ENCODE measurements around the gene DUSP16. TPM values are rescaled to one million over a fixed set of nuclear protein-coding genes. Genes with fewer than 3 reads are reported as not detected.
A peak's percentile ranks its signal among the peaks of the same experiment; 100 is the strongest.

The DUSP16 gene
- total RNA-seq, 1 donor, result 12.1 TPM

DNA sequence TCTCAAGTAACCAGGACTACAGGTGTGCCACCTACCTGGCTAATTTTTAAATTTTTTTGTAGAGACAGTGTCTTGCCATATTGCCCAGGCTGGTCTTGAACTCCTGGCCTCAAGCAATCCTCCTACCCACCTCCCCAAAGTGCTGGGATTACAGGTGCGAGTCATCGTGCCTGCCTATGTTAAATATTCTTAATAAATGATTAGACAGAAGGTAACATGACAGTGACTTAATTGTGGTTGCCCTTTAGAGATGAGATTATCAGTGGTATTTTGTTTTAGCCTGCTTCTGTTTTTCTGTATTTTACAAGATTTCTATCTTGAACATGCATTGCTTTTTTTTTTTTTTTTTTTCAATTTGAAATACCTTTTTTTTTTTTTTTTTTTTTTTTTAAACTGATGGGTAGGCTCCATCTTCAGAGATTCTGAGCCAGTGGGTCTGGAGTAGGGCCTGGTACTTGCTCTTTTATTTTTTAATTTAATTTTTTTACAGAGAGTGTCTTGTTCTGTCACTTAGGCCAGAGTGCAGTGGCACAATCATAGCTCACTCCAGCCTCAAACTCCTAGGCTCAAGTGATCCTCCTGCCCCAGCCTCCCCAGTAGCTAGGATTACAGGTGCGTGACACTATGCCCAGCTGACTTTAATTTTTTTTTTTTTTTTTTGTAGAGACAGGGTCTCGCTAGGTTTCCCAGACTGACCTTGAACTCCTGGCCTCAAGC lies 117.3 kb downstream of the DUSP16 start:
- TF ChIP-seq, protein P1, sequence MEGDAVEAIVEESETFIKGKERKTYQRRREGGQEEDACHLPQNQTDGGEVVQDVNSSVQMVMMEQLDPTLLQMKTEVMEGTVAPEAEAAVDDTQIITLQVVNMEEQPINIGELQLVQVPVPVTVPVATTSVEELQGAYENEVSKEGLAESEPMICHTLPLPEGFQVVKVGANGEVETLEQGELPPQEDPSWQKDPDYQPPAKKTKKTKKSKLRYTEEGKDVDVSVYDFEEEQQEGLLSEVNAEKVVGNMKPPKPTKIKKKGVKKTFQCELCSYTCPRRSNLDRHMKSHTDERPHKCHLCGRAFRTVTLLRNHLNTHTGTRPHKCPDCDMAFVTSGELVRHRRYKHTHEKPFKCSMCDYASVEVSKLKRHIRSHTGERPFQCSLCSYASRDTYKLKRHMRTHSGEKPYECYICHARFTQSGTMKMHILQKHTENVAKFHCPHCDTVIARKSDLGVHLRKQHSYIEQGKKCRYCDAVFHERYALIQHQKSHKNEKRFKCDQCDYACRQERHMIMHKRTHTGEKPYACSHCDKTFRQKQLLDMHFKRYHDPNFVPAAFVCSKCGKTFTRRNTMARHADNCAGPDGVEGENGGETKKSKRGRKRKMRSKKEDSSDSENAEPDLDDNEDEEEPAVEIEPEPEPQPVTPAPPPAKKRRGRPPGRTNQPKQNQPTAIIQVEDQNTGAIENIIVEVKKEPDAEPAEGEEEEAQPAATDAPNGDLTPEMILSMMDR (IDR thresholded peaks at IDR 0.05; ENCODE audit: insufficient read depth, low read depth, low read length), result no peak
- H3K4me3 ChIP-seq (ENCODE audit: low read depth, low read length), result no peak overlapping the region
- no peak for DNase-seq (ENCODE audit: low read depth)

DNA sequence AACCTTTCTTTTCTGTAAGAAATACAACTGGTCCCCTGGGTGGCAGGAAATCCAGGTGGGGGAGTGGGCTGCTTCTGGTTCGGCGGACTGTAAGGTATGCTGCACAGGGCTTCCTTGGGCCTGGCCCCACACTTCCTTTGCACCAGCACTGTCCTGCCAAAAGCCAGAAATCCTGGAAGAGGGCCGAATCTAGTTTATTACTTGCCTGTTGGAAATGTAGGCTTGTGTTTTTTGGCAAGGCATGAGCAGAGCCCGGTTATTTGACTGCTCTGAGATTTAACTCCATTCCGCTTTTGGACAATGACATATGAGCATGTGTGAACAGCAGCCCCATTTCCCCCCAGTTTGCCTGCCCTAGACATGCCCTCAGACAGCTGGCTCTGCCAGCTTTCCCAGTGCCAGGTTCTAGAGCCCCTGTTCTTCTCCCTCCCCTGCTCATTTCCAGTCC lies 119.2 kb downstream of the DUSP16 start:
- no peak for DNase-seq (ENCODE audit: low read depth)
- H3K4me3 ChIP-seq (ENCODE audit: low read depth, low read length), result no peak overlapping the region
- TF ChIP-seq, protein P1 (IDR thresholded peaks at IDR 0.05; ENCODE audit: insufficient read depth, low read depth, low read length), result no peak

DNA sequence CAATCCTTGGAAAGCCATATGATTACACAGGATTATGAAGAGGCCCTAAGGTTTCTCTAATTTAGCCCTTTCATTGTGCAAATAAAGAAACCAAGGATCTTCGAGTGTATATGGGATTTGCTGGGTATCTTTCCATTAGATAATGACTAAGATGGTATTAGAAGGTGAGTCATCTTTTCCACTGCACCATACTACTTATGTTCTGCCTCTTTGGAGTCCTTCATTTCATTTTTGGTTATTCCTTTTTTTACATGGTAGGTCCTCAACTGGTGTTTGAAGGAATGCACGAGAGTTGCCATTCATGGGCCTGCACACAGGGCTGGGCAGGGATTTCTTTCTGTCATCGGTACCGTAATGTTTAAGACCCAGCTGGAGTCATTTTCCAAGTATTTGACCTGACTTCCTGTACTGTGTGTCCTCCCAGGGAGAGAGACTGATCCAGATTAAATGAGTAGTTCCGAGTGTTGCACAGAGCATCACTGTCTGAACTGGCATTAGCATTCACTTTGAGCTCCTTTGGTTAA lies 120.1 kb downstream of the DUSP16 start:
- TF ChIP-seq, protein P1 (IDR thresholded peaks at IDR 0.05; ENCODE audit: insufficient read depth, low read depth, low read length), result no peak
- no peak overlapping the region for H3K4me3 ChIP-seq (ENCODE audit: low read depth, low read length)
- DNase-seq (ENCODE audit: low read depth), result peak; percentile 78

- H3K4me3 ChIP-seq (ENCODE audit: low read depth, low read length), result no peak overlapping the region
- DNase-seq (ENCODE audit: low read depth), result peak; percentile 19
- TF ChIP-seq, protein P1 (IDR thresholded peaks at IDR 0.05; ENCODE audit: insufficient read depth, low read depth, low read length), result no peak
Observed at GRCh38 chr12:12441843-12442461, 120.7 kb downstream of the DUSP16 start.

DNA sequence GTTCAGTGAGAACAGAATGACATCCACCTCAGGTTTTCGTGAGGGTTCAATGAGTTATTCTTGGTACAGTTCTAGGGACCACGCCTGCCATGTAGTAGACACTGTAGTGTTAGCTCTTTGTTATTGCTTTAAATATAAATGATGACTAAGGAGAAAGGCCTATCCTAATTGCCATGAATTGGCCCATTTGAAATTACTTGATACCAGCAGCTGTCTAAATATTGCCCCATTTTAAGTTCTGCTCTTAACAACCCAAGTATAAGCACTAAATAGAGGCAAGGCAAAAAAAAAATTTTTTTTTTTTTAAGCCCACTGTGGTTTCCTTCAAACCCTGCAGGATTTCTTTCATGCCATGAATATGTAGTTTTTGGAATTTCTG lies 121.2 kb downstream of the DUSP16 start:
- no peak for DNase-seq (ENCODE audit: low read depth)
- TF ChIP-seq, protein P1 (IDR thresholded peaks at IDR 0.05; ENCODE audit: insufficient read depth, low read depth, low read length), result no peak
- no peak overlapping the region for H3K4me3 ChIP-seq (ENCODE audit: low read depth, low read length)

GRCh38 chr12:12440784-12441428 lies 121.8 kb downstream of the DUSP16 start:
- TF ChIP-seq, protein P1 (IDR thresholded peaks at IDR 0.05; ENCODE audit: insufficient read depth, low read depth, low read length), result no peak
- no peak overlapping the region for H3K4me3 ChIP-seq (ENCODE audit: low read depth, low read length)
- no peak for DNase-seq (ENCODE audit: low read depth)

Data from fibroblast of villous mesenchyme (primary cell).